A673 (cell line): Measurements from ENCODE around the gene CREB3L1. TPM values are rescaled to one million over a fixed set of nuclear protein-coding genes. Genes with fewer than 3 reads are reported as not detected.

ENCODE experiments used
- BruUV-seq: library from RNA; stranded (reverse); fragments of 400-500 nt; replicated peaks from 2 replicates; lab custom pipeline; 2021; lab: Mats Ljungman, UMichigan
- CTCF ChIA-PET: fragments of 300-600 bp; sonication (Branson Sonifier 250); formaldehyde crosslinking; loops from one replicate; lab custom pipeline; 2022; ENCODE audit warnings: antibody characterized with exemption; lab: Charles Lee
- POLR2A ChIA-PET: fragments of 300-600 bp; sonication (Branson Sonifier 250); formaldehyde crosslinking; loops from one replicate; lab custom pipeline; 2022; ENCODE audit warnings: antibody characterized with exemption; ENCODE audit not compliant: low non-redundant PET; lab: Charles Lee
- DNase-seq: peaks from one replicate; pipeline ENCODE4 v3.0.0-alpha.2; 2015; ENCODE audit warnings: low spot score
- H3K27ac ChIP-seq: fragments of 200-600 bp; sonication (generic); 2 replicates; pipeline ENCODE4 v1.5.1; 2016; ENCODE audit warnings: mixed run types, low read depth, mild to moderate bottlenecking, mixed read lengths, antibody characterized with exemption, low read length; ENCODE audit not compliant: poor library complexity, severe bottlenecking
- H3K27me3 ChIP-seq: fragments of 200-600 bp; sonication (generic); replicated peaks from 2 replicates; pipeline ENCODE4 v1.6.1; 2017; ENCODE audit warnings: mixed run types, low read depth, mild to moderate bottlenecking, mixed read lengths, antibody characterized with exemption, low read length; ENCODE audit not compliant: insufficient read depth, poor library complexity
- H3K36me3 ChIP-seq: fragments of 200-600 bp; sonication (generic); 2 replicates; pipeline ENCODE4 v1.6.1; 2016; ENCODE audit warnings: mixed run types, mild to moderate bottlenecking, mixed read lengths, antibody characterized with exemption, low read length; ENCODE audit not compliant: insufficient read depth, poor library complexity, severe bottlenecking
- H3K4me1 ChIP-seq: fragments of 200-600 bp; sonication (generic); 2 replicates; pipeline ENCODE4 v1.6.1; 2017; ENCODE audit warnings: mixed run types, mild to moderate bottlenecking, mixed read lengths, antibody characterized with exemption, low read length; ENCODE audit not compliant: insufficient read depth, poor library complexity, severe bottlenecking
- H3K4me3 ChIP-seq: fragments of 200-600 bp; sonication (generic); 2 replicates; pipeline ENCODE4 v1.5.1; 2016; ENCODE audit warnings: low read depth, mixed run types, mild to moderate bottlenecking, mixed read lengths, low read length; ENCODE audit not compliant: poor library complexity, severe bottlenecking
- H3K9me3 ChIP-seq: fragments of 200-600 bp; sonication (generic); 2 replicates; pipeline ENCODE4 v1.6.1; 2016; ENCODE audit warnings: mixed run types, low read depth, mild to moderate bottlenecking, mixed read lengths, antibody characterized with exemption, low read length; ENCODE audit not compliant: poor library complexity, severe bottlenecking
- CTCF ChIP-seq: fragments of 300-800, 200-600 bp; sonication (generic); conservative IDR thresholded peaks from 2 replicates; pipeline ENCODE4 v1.5.1; 2017; ENCODE audit warnings: low read depth, mild to moderate bottlenecking, antibody characterized with exemption, low read length, moderate library complexity, mixed read lengths
- EZH2 ChIP-seq: fragments of 200-600 bp; sonication (generic); IDR thresholded peaks from 2 replicates; pipeline ENCODE4 v1.6.1; 2017; ENCODE audit warnings: borderline replicate concordance, low read depth, mild to moderate bottlenecking, mixed read lengths, antibody characterized with exemption, low read length; ENCODE audit not compliant: poor library complexity, severe bottlenecking
- intact Hi-C: fragments of 100-400 bp; cut with micrococcal nuclease; formaldehyde crosslinking; loops from one replicate; pipeline ENCODE4 v1.10.0; 2022; ENCODE audit not compliant: unreplicated experiment
- total RNA-seq: library from RNA; stranded (reverse); gene quantifications from 2 replicates; pipeline ENCODE4 v1.2.3, GENCODE V29; 2021

CREB3L1 gene
- total RNA-seq, 1 experiment from 2014 or later = 3.5 TPM

- no TSS peak for BruUV-seq
- POLR2A ChIA-PET = no interaction called here
- Histone ChIP-seq H3K9me3 (peaks cover 7% of the 10 kb centered on the region), H3K4me1 (peaks cover 25% of the 10 kb centered on the region), H3K27ac (no peak overlapping the region), H3K27me3 (no peaks in the 10 kb centered on the region), H3K36me3 (no peaks in the 10 kb centered on the region), H3K4me3 (no peak overlapping the region)
- CTCF ChIA-PET = interaction anchor here (8.7 kb wide), 1 partner anchor 77 kb away, joined by 205 read pairs; no protein-coding TSS in a partner anchor
- intact Hi-C loops = loop anchor here (5.0 to 10.0 kb wide), 2 partner anchors 269 to 361 kb away; no protein-coding TSS in a partner anchor
- no peak for DNase-seq
- TF ChIP-seq CTCF = no peak
- no peak for TF ChIP-seq EZH2
Measured at GRCh38 chr11:46235777-46236688, 41.4 kb upstream of the CREB3L1 start.

- POLR2A ChIA-PET = no interaction called here
- no peak overlapping the region for H3K4me3 ChIP-seq
- CTCF ChIA-PET = interaction anchor here (1.0 to 8.7 kb wide), 2 partner anchors 76 to 156 kb away, joined by 3 to 205 read pairs; no protein-coding TSS in a partner anchor
Measured at GRCh38 chr11:46236918-46237247, 40.6 kb upstream of the CREB3L1 start.

More at GRCh38 chr11:46236918-46237247, 40.6 kb upstream of the CREB3L1 start:
- Histone ChIP-seq H3K36me3 (no peaks in the 10 kb centered on the region), H3K27ac (no peak overlapping the region), H3K27me3 (no peaks in the 10 kb centered on the region), H3K9me3 (peaks cover 7% of the 10 kb centered on the region), H3K4me1 (peaks cover 27% of the 10 kb centered on the region)
- BruUV-seq = no TSS peak
- TF ChIP-seq EZH2 (no peak), CTCF (no peak)
- intact Hi-C loops = loop anchor here (1.0 to 10.0 kb wide), 3 partner anchors 115 to 362 kb away; no protein-coding TSS in a partner anchor
- no peak for DNase-seq
